ENCODE data around the gene TRAF3.
A peak's percentile ranks its signal among the peaks of the same experiment; 100 is the strongest.
"Not testable (repeated sequence)": the region's sequence is repeated elsewhere in the genome, so short reads cannot be mapped to it uniquely, and the experiment has no call there.

The TRAF3 gene

GRCh38 chr14:102926104-102926503 lies 148.9 kb downstream of the TRAF3 start:
- H3K9me3 ChIP-seq (ENCODE audit: insufficient read depth, low read depth, low read length): peaks cover 17% of the 10 kb centered on the region
- no peak overlapping the region for H3K18ac ChIP-seq (ENCODE audit: low read length)
- no peak overlapping the region for H2BK12ac ChIP-seq (ENCODE audit: low read length)
- peaks cover 33% of the 10 kb centered on the region for H3K27me3 ChIP-seq (ENCODE audit: insufficient read depth, low read length)
- H2AFZ ChIP-seq (ENCODE audit: insufficient read depth, low read length, poor library complexity): no peak overlapping the region
- whole genome bisulfite sequencing (ENCODE audit: extremely low coverage, insufficient coverage, insufficient read length): no CpG with 5 or more reads among the region's 12 CpGs
- no peak overlapping the region for H3K23ac ChIP-seq (ENCODE audit: low read length)
- H3K79me2 ChIP-seq (ENCODE audit: control insufficient read depth, insufficient read depth, low read length, poor library complexity): no peaks in the 10 kb centered on the region
- H4K91ac ChIP-seq (ENCODE audit: low read depth, low read length): no peak overlapping the region
- H2AK5ac ChIP-seq (ENCODE audit: low read length): no peak overlapping the region
- no peaks in the 10 kb centered on the region for H3K36me3 ChIP-seq (ENCODE audit: control insufficient read depth in 1 of 2, insufficient read depth in 2 of 2, low read length in 2 of 2)
- H3K4me1 ChIP-seq (ENCODE audit: control insufficient read depth in 1 of 2, insufficient read depth in 2 of 2, low read length in 2 of 2): peaks cover 17 to 23% of the 10 kb centered on the region in 2 experiments
- H2BK120ac ChIP-seq (ENCODE audit: insufficient read depth, low read length, poor library complexity): no peak overlapping the region
- no peak overlapping the region for H3K4me3 ChIP-seq (ENCODE audit: low read depth, low read length)
- DNase-seq: no peak
- H3K27ac ChIP-seq (ENCODE audit: low read depth, low read length): no peak overlapping the region
- H3K9ac ChIP-seq (ENCODE audit: low read length): no peak overlapping the region
- H3K79me1 ChIP-seq (ENCODE audit: low read length): peaks cover 3% of the 10 kb centered on the region
- H3K4ac ChIP-seq (ENCODE audit: low read depth, low read length): no peak overlapping the region
- H2BK5ac ChIP-seq (ENCODE audit: low read depth, low read length, poor library complexity): no peak overlapping the region
- no peak overlapping the region for H3K4me2 ChIP-seq (ENCODE audit: low read length)
- no peak overlapping the region for H3K14ac ChIP-seq (ENCODE audit: low read length)
- H4K12ac ChIP-seq (ENCODE audit: low read depth, low read length): no peak overlapping the region
- no peak overlapping the region for H4K8ac ChIP-seq (ENCODE audit: low read depth, low read length)

- H3K79me2 ChIP-seq (ENCODE audit: control insufficient read depth, insufficient read depth, low read length, poor library complexity); H3K4me3 ChIP-seq (ENCODE audit: low read depth, low read length); H3K36me3 ChIP-seq (ENCODE audit: control insufficient read depth in 1 of 2, insufficient read depth in 2 of 2, low read length in 2 of 2); H2AFZ ChIP-seq (ENCODE audit: insufficient read depth, low read length, poor library complexity); H3K4ac ChIP-seq (ENCODE audit: low read depth, low read length); H3K23ac ChIP-seq (ENCODE audit: low read length); H3K9ac ChIP-seq (ENCODE audit: low read length); H2BK12ac ChIP-seq (ENCODE audit: low read length); DNase-seq; H3K14ac ChIP-seq (ENCODE audit: low read length); H4K8ac ChIP-seq (ENCODE audit: low read depth, low read length); H3K79me1 ChIP-seq (ENCODE audit: low read length); H3K27ac ChIP-seq (ENCODE audit: low read depth, low read length); H2BK5ac ChIP-seq (ENCODE audit: low read depth, low read length, poor library complexity); H3K18ac ChIP-seq (ENCODE audit: low read length); H4K12ac ChIP-seq (ENCODE audit: low read depth, low read length); H4K91ac ChIP-seq (ENCODE audit: low read depth, low read length); H2AK5ac ChIP-seq (ENCODE audit: low read length); H2BK120ac ChIP-seq (ENCODE audit: insufficient read depth, low read length, poor library complexity); H3K4me2 ChIP-seq (ENCODE audit: low read length): not testable (repeated sequence)
- Histone ChIP-seq H3K27me3 (ENCODE audit: insufficient read depth, low read length) (peaks cover 33% of the 10 kb centered on the region), H3K9me3 (ENCODE audit: insufficient read depth, low read depth, low read length) (peaks cover 17% of the 10 kb centered on the region), H3K4me1 (ENCODE audit: control insufficient read depth in 1 of 2, insufficient read depth in 2 of 2, low read length in 2 of 2) (peaks cover 17 to 23% of the 10 kb centered on the region in 2 experiments)
- WGBS (ENCODE audit: extremely low coverage, insufficient coverage, insufficient read length): no CpG with 5 or more reads among the region's 10 CpGs
Observed at GRCh38 chr14:102926840-102927239, 149.6 kb downstream of the TRAF3 start.

GRCh38 chr14:102927346-102927877 lies 150.2 kb downstream of the TRAF3 start:
- Histone ChIP-seq H4K91ac (ENCODE audit: low read depth, low read length) (no peak overlapping the region), H3K4me2 (ENCODE audit: low read length) (peak overlapping the region; percentile 77), H3K9ac (ENCODE audit: low read length) (no peak overlapping the region), H2BK120ac (ENCODE audit: insufficient read depth, low read length, poor library complexity) (no peak overlapping the region), H3K4me1 (ENCODE audit: control insufficient read depth in 1 of 2, insufficient read depth in 2 of 2, low read length in 2 of 2) (peaks cover 17 to 23% of the 10 kb centered on the region in 2 experiments), H4K8ac (ENCODE audit: low read depth, low read length) (no peak overlapping the region), H2AFZ (ENCODE audit: insufficient read depth, low read length, poor library complexity) (no peak overlapping the region), H3K23ac (ENCODE audit: low read length) (no peak overlapping the region), H2BK12ac (ENCODE audit: low read length) (no peak overlapping the region), H3K4ac (ENCODE audit: low read depth, low read length) (no peak overlapping the region), H3K27me3 (ENCODE audit: insufficient read depth, low read length) (peaks cover 33% of the 10 kb centered on the region), H3K18ac (ENCODE audit: low read length) (no peak overlapping the region), H3K79me1 (ENCODE audit: low read length) (peaks cover 3% of the 10 kb centered on the region), H2AK5ac (ENCODE audit: low read length) (no peak overlapping the region), H3K14ac (ENCODE audit: low read length) (no peak overlapping the region), H3K36me3 (ENCODE audit: control insufficient read depth in 1 of 2, insufficient read depth in 2 of 2, low read length in 2 of 2) (peaks cover 7 to 8% of the 10 kb centered on the region in 2 experiments), H3K4me3 (ENCODE audit: low read depth, low read length) (peak overlapping the region; percentile 26), H3K9me3 (ENCODE audit: insufficient read depth, low read depth, low read length) (peaks cover 14% of the 10 kb centered on the region), H2BK5ac (ENCODE audit: low read depth, low read length, poor library complexity) (no peak overlapping the region), H3K79me2 (ENCODE audit: control insufficient read depth, insufficient read depth, low read length, poor library complexity) (no peaks in the 10 kb centered on the region), H3K27ac (ENCODE audit: low read depth, low read length) (no peak overlapping the region), H4K12ac (ENCODE audit: low read depth, low read length) (no peak overlapping the region)
- DNase-seq: no peak
- no CpG with 5 or more reads among the region's 19 CpGs for WGBS (ENCODE audit: extremely low coverage, insufficient coverage, insufficient read length)

GRCh38 chr14:102927878-102928411 lies 150.7 kb downstream of the TRAF3 start:
- Histone ChIP-seq H2BK12ac (ENCODE audit: low read length) (no peak overlapping the region), H3K79me1 (ENCODE audit: low read length) (peaks cover 3% of the 10 kb centered on the region), H3K4ac (ENCODE audit: low read depth, low read length) (no peak overlapping the region), H3K23ac (ENCODE audit: low read length) (no peak overlapping the region), H3K18ac (ENCODE audit: low read length) (peak overlapping the region; percentile 18), H3K9ac (ENCODE audit: low read length) (no peak overlapping the region), H4K91ac (ENCODE audit: low read depth, low read length) (no peak overlapping the region), H3K27ac (ENCODE audit: low read depth, low read length) (no peak overlapping the region), H4K12ac (ENCODE audit: low read depth, low read length) (no peak overlapping the region), H3K14ac (ENCODE audit: low read length) (peak overlapping the region; percentile 45), H3K4me3 (ENCODE audit: low read depth, low read length) (peak overlapping the region; percentile 61), H2AK5ac (ENCODE audit: low read length) (no peak overlapping the region), H3K36me3 (ENCODE audit: control insufficient read depth in 1 of 2, insufficient read depth in 2 of 2, low read length in 2 of 2) (peaks cover 10 to 12% of the 10 kb centered on the region in 2 experiments), H3K4me2 (ENCODE audit: low read length) (peak overlapping the region; percentile 77), H3K9me3 (ENCODE audit: insufficient read depth, low read depth, low read length) (peaks cover 14% of the 10 kb centered on the region), H4K8ac (ENCODE audit: low read depth, low read length) (peak overlapping the region; percentile 33), H2BK120ac (ENCODE audit: insufficient read depth, low read length, poor library complexity) (no peak overlapping the region), H3K27me3 (ENCODE audit: insufficient read depth, low read length) (peaks cover 33% of the 10 kb centered on the region), H2BK5ac (ENCODE audit: low read depth, low read length, poor library complexity) (no peak overlapping the region), H2AFZ (ENCODE audit: insufficient read depth, low read length, poor library complexity) (peak overlapping the region; percentile 58), H3K79me2 (ENCODE audit: control insufficient read depth, insufficient read depth, low read length, poor library complexity) (no peaks in the 10 kb centered on the region), H3K4me1 (ENCODE audit: control insufficient read depth in 1 of 2, insufficient read depth in 2 of 2, low read length in 2 of 2) (peaks cover 17 to 23% of the 10 kb centered on the region in 2 experiments)
- WGBS (ENCODE audit: extremely low coverage, insufficient coverage, insufficient read length): no CpG with 5 or more reads among the region's 35 CpGs
- DNase-seq: no peak
